Amygdala (tissue), 56 donors: ENCODE data around the gene FAM200A.
A peak's percentile ranks its signal among the peaks of the same experiment; 100 is the strongest.

ENCODE experiments used
- DNase-seq, 56 donors: peaks; one replicate each; lab custom pipeline; 2025; lab: John Stamatoyannopoulos, UW

Gene FAM200A

DNA sequence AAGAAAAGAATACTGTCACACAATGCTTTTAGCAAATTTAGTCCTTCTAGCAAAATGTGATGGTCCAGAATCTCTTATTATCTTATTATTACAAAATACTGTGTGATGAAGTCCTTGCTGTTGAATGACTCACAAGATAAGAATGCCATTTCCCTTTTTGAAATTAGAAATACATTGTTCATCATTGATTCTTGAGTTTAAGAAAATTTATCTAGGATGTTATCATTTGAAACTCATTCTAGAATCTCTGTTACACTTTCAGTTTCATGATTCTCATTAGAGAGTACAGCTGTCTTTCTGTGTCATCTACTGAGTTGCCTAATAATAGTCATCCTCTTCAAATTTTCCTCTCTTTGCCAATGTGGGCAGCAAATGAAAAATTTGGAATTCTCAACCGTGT, 37.9 kb downstream of the FAM200A start:
- DNase-seq, result no peak

- DNase-seq, result no peak
Observed at GRCh38 chr7:99505324-99505662, 46.6 kb downstream of the FAM200A start.

- peak; percentile 89 to 100 (median 98) for DNase-seq
Observed at GRCh38 chr7:99504603-99505323, 47.2 kb downstream of the FAM200A start, which contains the start of gene ZKSCAN5. ZKSCAN5 (plus strand) TSS chr7:99504662; CDS start chr7:99506045, 1,383 bp downstream.

DNA sequence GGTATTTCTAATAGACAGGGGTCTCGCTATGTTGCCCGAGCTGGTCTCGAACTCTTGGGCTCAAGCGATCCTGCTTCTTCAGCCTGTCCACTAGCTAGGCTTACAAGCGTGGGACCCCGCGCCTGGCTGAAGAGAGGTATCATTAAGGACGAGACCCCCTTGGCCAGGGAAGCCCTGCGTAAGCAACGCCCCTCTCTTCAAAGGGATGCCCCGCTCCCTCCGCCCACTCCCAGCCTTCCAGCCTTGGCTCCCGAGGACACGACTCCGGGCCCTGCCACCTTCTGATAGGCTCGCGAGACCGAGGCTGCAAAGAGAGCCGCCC, 47.7 kb downstream of the FAM200A start:
- peak in 11 of 56 donors; percentile 94 to 98 (median 97) for DNase-seq

- peak in 1 of 56 donors; percentile 1 for DNase-seq
Observed at GRCh38 chr7:99501236-99501635, 50.7 kb downstream of the FAM200A start.

DNA sequence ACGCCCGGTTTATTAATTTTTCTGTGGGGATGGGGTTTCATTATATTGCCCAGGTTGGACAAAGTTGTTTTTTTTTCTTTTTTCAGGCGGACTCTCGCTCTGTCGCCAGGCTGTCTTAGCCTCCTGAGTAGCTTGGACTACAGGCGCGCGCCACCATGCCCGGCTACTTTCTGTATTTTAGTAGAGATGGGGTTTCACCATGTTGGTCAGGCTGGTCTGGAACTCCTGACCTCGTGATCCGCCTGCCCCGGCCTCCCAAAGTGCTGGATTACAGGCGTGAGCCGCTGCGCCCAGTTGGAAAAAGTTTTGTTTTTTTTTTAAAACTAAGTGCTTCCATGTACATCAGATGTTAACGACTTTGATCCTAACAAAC, 51.3 kb downstream of the FAM200A start:
- DNase-seq, result no peak

DNA sequence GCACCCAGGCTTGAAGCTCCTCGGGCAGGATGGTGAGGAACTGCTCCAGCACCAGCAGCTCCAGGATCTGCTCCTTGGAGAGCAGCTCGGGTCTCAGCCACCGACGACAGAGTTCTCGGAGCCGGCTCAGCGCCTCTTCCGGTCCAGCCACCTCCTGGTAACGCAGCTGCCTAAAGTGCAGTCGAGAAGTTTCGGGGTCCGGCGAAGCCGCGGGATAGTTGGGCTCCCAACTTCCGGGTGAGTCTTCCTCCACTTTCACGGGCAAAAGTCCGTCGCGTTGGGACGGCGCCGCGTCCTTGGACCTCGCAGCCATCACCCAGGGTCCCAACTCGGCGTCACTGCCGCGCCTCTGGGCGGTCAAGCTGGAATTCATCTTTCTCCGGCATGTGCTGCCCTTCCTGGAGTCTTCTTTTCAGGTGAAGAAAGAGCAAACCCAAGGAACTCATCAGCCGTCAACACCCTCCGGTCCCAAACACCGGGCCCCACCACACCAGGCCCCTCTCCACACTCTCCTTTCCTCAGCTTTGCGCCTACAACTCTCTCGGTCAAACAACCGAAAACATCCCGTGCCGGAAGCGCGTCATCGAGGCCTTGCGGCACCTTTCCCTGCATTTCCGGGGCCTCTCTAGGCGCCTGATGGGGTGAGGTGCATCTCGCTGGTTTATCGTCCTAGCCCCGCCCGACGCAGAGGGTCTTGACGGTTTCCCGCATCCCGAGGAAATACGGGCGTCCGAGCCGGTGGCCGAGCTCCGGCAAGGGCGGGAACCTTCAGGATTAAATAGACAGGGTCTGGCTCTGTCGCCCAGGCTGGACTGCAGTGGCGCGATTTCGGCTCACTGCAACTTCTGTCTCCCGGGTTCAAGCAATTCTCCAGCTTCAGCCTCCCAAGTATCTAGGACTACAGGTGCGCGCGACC, 51.9 kb downstream of the FAM200A start, which contains the start of gene ZNF394:
ZNF394 (minus strand) TSS at position 561 of the 916 bp plus-strand sequence; CDS start at position 373, 188 bp downstream.
- peak; percentile 51 to 94 (median 86) for DNase-seq

DNA sequence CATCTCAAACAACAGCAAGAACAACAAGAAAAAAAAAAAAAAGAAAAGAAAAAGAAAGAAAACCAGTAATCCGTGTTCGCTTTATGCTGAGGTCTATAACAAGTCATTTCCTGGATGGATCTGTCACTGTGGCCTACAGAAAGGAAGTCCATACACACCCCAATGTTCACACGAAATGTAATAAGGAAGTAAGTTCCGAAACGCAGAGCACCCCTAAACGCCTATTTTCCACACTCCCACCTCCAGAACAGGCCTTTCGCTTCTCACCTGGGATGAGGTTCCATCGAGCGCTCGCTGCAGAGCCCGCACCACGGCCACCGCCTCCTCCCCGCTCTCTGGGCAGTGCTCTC, 52.6 kb downstream of the FAM200A start:
- no peak for DNase-seq

- DNase-seq, result no peak
Observed at GRCh38 chr7:99498546-99498944, 53.4 kb downstream of the FAM200A start.

- DNase-seq, result no peak
Observed at GRCh38 chr7:99497766-99498545, 54.0 kb downstream of the FAM200A start.
